A549 (cell line): ENCODE results near the gene GNB5.

ENCODE experiments used
- CBX2 ChIP-seq: fragments of 200-600 bp; sonication (generic); IDR thresholded peaks from 2 replicates; pipeline ENCODE4 v1.6.1; 2016; ENCODE audit warnings: low read depth, mild to moderate bottlenecking, borderline replicate concordance
- CBX8 ChIP-seq: fragments of 200-600 bp; sonication (generic); IDR thresholded peaks from 2 replicates; pipeline ENCODE4 v1.6.1; 2016
- RAD21 ChIP-seq, 2 experiments: fragments of >200 bp in 1 of 2; sonication (Bioruptor Twin) in 1 of 2; formaldehyde crosslinking in 1 of 2; IDR thresholded peaks in 1 of 2; conservative IDR thresholded peaks in 1 of 2; 2 replicates in 1 of 2; 3 replicates in 1 of 2; pipeline ENCODE4 v1.6.1; 2012 to 2018; ENCODE audit warnings: inconsistent platforms in 1 of 2
- TF ChIP-seq, protein P1 (sequence below): fragments of >200 bp; sonication (Bioruptor Twin); formaldehyde crosslinking; IDR thresholded peaks from 3 replicates; pipeline ENCODE4 v1.5.1; 2016

DNA sequence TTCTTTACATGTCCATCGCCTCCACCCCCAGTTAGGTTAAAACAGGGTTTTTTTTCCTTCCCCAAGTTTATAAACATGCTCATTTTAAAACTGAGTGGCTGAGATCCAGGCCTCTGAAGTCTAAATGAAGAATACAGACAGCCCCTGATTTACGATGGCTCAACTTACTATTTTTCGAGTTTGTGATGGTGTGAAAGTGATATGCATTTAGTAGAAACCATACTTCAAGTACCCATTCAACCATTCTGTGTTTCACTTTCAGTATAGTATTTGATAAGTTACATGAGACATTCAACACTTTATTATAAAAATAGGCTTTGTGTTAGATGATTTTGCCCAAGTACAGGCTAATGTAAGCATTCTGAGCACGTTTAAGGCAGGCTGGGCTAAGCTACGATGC is 30.5 kb upstream of the GNB5 start:
- no peak for TF ChIP-seq CBX8
- TF ChIP-seq RAD21 (conservative IDR thresholded peaks at IDR 0.05 in 1 of 2, IDR thresholded peaks at IDR 0.05 in 1 of 2) = no peak
- TF ChIP-seq, protein P1, sequence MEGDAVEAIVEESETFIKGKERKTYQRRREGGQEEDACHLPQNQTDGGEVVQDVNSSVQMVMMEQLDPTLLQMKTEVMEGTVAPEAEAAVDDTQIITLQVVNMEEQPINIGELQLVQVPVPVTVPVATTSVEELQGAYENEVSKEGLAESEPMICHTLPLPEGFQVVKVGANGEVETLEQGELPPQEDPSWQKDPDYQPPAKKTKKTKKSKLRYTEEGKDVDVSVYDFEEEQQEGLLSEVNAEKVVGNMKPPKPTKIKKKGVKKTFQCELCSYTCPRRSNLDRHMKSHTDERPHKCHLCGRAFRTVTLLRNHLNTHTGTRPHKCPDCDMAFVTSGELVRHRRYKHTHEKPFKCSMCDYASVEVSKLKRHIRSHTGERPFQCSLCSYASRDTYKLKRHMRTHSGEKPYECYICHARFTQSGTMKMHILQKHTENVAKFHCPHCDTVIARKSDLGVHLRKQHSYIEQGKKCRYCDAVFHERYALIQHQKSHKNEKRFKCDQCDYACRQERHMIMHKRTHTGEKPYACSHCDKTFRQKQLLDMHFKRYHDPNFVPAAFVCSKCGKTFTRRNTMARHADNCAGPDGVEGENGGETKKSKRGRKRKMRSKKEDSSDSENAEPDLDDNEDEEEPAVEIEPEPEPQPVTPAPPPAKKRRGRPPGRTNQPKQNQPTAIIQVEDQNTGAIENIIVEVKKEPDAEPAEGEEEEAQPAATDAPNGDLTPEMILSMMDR = no peak
- no peak for TF ChIP-seq CBX2
